GM23248 (cell line): ENCODE results near the gene WDR7.

Experiments
- EZH2 ChIP-seq: fragments of 200-600 bp; sonication (generic); IDR thresholded peaks from 2 replicates; pipeline ENCODE4 v1.6.1; 2018; ENCODE audit warnings: antibody characterized with exemption, mild to moderate bottlenecking; ENCODE audit not compliant: insufficient read depth, poor library complexity, severe bottlenecking
- EZH2phosphoT487 ChIP-seq: fragments of 200-600 bp; sonication (generic); IDR thresholded peaks from 2 replicates; pipeline ENCODE4 v1.6.1; 2018; ENCODE audit warnings: antibody characterized with exemption, moderate library complexity, mild to moderate bottlenecking, low read depth; ENCODE audit not compliant: insufficient read depth

DNA sequence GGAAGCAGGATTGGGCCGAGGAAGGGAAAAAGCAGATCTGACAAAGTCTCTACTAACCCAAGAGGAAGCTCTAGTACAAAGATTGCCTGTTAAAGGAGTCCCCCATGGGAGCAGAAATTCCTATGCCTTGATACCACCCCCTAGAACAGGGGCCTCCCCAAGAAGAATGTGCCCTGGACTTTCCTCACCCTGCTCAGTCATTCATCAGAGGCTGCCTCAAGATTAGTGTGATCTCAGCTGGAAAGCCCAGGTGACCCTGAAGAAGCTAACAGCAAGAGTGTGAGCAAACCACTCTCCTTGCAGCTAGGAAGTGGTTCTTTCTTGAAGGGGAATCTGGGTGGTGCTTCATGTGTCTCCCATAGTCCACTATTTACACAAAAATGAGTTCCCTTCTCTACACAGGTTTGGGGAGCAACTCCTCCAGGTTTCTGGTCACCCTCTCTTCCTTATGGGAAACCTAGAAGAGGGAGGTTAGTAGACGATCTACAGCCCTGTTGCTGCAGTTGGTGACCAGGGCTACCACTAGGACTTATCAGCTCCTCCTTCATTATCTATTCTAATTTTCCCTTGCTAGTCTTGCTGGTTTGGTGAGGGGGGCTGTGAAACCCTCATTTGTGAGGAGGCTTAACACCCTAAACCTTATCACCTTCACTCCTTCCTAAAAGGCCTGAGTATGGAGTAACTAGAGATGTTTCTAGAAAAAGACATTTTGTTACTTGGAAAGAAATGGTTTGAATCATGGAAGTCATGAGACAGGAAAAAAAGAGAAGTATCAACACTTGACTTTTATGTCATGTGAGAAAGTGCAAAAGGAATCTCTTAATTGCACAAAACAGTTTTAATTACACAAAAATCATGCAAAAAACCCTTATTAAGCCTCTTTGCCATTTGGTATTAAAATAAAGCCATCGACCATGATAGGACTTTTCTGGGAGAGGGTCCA lies 2.9 kb upstream of the WDR7 start:
- no peak for TF ChIP-seq EZH2
- no peak for TF ChIP-seq EZH2phosphoT487
